Right renal pelvis (tissue), 4 donors: Measurements from ENCODE around the gene MPO. TPM values are rescaled to one million over a fixed set of nuclear protein-coding genes. Genes with fewer than 3 reads are reported as not detected.

ENCODE experiments used
- DNase-seq, 4 donors: peaks; one replicate each; pipeline ENCODE4 v3.0.0-alpha.2; 2013; ENCODE audit warnings: low read depth in 4 of 4, low spot score in 3 of 4, missing footprints in 1 of 4
- polyA plus RNA-seq, 4 donors: library from polyadenylated mRNA; unstranded; fragments of 120-200 nt; gene quantifications; one replicate each; pipeline ENCODE4 v1.2.1, GENCODE V29; 2013; ENCODE audit not compliant: insufficient read length in 4 of 4

MPO gene
- polyA plus RNA-seq, 4 donors, result 1.9 to 6.6 (median 4.9) TPM

DNA sequence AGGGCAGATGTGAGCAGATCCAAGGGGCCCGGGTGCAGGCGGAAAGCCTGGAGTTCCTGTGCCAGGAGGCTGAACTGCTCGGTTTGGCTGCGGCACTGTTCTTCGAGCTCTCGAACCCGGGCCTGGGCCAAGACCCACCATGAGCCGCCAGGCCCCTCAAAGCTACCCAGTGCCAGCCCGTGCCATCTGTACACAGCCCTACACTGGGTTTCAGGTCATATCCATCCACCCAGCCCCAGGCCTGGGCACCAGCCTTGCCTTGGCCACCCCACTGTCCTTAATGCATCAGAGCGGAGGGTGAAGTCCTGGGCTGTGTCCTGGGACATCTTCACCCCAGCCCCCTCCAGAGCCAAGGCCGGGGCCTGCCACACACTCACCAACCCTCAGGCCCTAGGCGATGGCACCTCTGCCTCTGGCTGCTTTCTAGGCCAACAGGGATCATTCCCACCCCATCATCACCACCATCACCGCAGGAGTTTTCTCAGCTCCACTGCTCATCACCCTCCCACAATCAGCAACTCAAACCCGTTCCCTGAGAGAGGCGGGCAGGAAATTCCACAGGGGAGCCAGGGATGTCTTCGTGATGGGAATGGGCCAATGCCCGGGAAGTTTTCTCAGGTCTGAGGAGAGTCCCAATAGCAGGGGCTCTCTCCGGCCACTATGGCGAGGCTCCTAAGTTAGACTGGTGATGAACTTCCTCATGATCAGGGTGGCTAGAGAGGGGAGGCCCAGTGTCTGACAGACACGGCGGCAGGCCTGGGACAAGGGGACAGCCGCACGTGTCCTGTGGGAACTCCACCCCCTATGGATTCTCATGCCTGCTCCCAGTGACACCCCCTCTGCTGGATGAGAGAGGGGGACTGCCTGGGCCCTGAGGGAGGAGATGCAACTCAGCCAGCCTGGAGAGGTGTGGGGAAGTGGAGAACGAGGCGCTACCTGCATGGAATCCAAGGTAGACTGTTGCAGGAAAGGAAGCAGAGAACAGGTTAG lies 38.7 kb upstream of the MPO start:
- no peak for DNase-seq

- DNase-seq, result no peak
Measured at GRCh38 chr17:58318627-58319172, 38.0 kb upstream of the MPO start.

- DNase-seq, result no peak
Measured at GRCh38 chr17:58318065-58318481, 37.3 kb upstream of the MPO start.

DNA sequence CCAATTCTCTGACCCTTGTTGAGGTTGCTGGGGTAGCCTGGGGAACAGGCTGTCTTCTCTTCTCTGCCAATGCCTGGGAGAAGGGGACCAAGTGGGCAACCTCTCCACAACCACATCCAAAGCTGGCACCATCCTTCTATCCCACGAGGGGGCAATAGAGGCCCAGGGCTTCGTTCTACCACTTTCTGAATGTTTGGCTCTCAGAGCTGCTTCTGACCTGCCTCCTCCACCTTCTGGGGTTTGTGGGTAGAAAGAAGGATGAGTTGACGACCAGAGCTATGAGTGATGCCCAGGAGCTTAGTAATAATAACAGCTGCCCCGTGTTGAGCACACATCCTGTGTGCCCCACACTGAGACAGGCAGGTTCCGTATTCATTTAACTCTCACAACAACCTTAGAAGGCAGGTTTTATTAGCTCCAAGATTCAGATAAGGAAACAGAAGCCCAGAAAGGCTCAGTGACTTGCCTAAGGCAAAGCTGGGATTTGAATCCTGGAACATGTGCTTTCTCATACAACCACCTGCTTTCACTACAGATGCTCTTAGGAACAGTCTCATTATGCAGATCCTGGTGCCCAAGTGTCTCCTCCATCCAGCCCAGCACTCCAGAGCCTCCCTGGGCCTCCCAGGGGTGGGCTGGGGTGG lies 36.8 kb upstream of the MPO start:
- DNase-seq, result no peak

DNA sequence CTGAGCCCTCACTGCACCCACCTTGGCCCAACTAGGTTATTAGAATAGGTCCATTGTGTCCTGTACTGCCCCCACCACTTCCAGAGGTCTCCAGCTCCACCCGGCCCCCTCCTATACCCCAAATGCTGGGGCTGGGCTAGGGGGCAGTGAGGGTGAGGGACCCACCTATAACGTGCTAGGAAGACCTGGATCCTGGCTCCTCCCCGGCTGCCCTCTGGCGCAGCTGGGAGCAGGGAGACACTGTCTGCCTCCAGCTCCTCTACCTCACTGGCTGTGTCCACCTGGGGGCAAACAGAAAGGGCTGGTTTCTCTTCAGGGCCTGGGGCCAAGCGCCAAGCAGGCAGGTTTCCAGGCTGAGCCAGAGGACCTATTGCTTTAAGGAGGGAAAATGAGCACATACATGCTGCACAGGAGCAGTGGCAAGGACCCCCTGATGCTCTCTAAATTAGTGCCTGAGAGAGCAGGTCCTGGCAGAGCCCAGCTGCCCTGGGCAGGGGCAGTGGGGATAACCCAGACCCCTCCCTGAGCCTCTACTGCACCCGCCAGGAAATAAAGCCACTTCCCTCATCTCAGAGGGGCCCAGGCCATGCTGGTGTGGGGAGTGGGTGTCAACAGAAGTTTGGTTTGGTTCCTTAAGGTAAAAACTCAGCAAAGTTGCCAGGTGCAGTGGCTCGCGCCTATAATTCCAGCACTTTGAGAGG lies 35.7 kb upstream of the MPO start:
- DNase-seq, result no peak

DNA sequence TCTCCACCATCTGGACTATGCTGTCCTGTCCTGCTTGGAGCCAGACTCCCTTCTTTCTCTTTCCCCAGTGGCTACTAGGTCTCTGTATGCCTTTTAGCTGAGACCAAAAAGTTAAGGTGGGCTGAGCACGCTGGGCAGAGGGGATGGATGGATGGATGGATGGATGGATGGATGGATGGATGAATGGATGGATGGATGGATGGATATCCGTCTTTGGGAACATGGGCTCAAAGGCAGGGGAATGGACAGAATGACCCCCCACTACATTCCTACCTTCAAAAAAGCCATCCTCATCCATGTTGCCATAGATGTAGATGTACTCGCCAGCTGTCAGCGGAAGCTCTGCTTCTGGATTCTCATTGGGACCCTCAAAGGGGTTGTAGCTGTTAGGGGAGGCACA lies 35.0 kb upstream of the MPO start:
- no peak for DNase-seq

- no peak for DNase-seq
Measured at GRCh38 chr17:58315281-58315711, 34.6 kb upstream of the MPO start.

GRCh38 chr17:58314706-58315015 lies 33.9 kb upstream of the MPO start:
- DNase-seq, result no peak

- no peak for DNase-seq
Measured at GRCh38 chr17:58313815-58314705, 33.3 kb upstream of the MPO start.

DNA sequence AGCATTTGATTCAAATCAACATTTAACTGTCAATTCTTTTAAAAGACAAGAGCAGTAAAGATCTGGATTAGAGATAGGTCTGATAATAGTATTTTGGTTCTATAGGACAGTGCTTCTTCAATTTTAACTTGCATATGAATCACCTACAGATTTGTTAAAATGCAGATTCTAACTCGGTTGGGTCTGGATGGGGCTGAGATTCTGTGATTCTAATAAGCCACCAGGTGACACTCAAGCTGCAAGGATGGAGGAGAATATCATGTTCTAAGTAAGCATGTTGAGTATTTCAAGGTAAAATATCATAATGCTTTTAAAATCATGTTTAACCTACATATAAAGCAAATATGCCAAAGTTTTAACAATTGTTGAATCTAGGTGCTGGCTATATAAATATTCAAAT lies 32.1 kb upstream of the MPO start:
- no peak for DNase-seq

DNA sequence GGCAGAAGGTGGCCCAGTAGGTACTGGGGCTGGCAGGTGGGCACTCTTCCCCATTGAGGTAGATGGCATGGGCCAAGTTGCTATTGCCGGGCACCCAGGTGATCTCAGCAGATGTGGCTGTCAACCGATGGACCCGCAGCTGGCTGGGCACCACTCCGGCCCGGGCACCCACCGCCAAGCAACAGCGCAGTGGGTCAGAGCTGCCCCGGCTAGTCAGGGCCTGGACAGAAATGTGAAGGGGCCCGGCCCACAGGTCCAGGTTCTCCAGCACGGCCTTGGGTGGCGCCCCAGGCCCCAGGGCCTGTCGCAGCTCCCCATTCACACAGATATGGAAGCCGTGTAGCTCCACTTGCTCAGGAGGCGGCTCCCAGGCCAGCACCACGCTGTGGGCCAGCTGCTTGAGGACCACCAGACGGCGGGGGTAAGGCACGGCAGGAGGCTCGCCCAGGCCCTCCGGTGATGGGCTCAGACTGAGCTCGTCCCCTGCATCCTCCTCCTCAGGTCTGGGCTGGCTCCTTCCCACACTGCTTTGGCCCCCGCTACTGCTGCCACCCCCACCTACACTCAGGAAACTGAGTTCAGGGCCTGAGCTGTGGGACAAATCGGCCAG lies 31.4 kb upstream of the MPO start:
- DNase-seq, result no peak

DNA sequence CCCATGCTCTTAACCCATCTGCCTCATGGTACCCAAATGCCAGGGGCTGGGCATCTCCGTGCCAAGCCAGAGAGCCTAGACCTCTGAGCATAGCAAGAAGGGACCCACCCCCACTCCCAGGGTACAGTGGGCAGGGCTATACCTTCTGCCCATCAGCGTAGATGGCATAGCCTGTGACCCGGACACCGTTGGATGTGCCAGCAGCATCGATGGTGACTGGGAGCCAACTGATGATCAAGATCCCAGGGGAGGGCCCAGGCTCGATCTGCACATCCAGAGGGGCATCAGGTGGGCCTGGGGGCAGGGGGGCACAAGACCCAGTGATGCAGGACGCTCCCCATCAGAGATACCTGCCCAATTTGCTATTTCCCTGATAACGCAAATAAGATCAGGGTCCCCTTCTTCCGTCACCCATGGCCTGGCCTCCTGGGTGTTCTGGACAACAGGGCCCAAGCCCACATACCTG lies 30.7 kb upstream of the MPO start:
- no peak for DNase-seq

DNA sequence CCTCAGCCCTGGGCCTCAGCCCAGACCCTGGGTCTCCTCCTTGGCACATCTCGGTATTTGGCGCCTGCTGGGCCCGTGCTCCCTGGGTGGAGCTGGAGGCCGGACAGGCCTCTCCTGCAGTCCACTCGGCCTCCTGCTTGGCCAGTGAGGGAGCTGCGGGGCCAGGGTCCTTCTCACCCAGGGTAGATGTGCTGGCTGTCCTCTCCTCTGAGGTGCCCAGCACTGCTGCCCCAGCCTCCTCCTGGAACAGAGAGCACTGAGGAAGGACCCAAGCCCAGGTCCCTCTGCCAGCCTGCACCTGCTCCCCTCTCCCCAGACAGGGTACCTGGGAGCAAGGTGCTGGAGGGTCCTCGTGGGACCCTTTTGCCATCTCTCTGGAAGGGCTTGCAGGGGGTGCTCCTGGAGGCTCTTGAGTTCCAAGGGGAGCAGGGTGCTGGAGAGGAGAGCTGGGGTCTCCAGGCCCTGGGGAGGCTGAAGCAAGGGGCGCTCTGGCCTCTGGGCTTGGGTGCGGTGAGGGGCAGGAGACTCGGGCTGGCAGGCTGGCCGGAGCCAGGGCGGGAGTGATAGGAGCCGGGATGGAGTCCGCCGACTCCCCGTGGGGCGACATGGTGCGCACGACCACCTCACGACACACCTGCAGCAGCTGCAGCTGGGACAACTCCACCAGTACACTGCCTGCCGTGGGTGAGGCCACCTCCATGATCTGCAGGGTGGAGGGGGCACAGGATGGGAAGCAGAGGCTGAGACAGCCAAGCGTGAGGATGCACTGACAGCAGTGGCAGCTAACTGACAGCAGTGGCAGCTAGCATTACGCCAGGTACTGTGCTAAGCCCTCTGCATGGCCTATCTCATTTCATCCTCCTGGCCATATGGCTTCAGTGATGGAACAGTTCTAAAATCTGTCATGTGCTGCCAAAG lies 30.0 kb upstream of the MPO start:
- no peak for DNase-seq

DNA sequence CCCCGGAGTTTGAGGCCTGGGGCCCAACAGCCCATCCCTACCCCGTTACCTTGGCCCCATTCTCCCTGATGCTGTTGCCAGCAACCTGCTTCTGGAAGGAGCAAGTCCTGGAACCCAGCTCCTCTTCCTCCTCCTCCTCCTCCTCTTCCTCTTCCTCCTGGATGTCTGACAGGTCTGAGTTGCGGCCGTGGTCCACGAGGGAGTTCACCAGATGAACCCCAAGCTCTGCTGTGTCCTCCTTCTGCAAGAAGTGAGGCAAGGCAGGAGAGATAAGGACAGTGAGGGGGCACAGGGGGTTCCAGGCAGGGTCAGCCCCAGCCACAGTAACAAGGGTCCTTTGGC lies 29.2 kb upstream of the MPO start:
- no peak for DNase-seq

GRCh38 chr17:58308985-58309917 lies 28.5 kb upstream of the MPO start:
- no peak for DNase-seq

DNA sequence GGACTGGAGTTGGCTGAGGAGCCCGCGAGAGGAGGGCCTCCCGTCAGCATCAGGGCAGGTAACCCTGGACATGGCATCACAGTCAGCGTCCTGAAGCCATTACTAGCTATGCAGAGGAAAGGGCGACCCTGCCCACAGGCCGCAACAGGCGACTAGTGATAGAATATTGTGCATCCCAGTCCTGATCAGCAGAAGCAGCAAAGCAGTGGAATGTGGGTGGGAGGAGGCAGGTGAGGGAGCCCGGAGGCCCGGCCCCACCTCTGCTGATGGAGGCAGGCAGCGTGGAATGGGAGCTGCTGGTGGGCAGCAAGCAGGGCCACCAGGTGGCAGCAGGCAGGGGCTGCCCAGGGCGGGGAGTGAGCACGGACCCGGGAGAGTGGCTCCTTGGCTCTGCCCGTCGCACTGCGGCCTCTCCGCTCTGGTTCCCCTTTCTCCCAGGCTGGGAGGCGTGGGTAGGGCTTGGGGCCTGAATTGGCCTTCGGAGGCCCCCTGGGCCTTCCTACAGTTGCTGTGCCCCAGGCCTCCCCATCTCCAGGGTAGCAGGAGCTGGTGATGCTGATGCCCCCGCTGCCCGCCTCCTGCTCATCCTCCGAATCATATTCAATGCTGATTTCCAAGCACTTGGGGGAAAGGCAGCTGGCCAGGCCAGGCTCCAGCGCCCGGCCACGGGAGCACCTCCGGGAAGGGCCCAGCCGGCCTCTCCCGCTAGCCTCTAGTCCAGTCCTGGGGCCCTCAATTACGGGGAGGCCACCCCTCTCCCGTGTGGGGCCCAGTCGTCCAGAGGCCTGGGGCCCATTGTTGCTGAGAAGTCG lies 27.6 kb upstream of the MPO start:
- DNase-seq, result no peak
